Bronchial epithelial cell (primary cell): ENCODE results near the gene INPP5E. TPM values are rescaled to one million over a fixed set of nuclear protein-coding genes. Genes with fewer than 3 reads are reported as not detected.

Experiments
- DNase-seq: peaks from one replicate; pipeline ENCODE4 v3.0.0-alpha.2; 2010; ENCODE audit warnings: low read depth
- FAIRE-seq: peaks from 2 replicates; lab custom pipeline; 2011; peaks lifted over from hg19 to GRCh38; lab: Jason Lieb, UNC
- H3K27me3 ChIP-seq: 2 replicates; pipeline ENCODE4 v1.5.1; 2011; ENCODE audit warnings: low read length; ENCODE audit not compliant: control insufficient read depth, insufficient read depth
- H3K36me3 ChIP-seq: 2 replicates; pipeline ENCODE4 v1.5.1; 2011; ENCODE audit warnings: low read length; ENCODE audit not compliant: control insufficient read depth, insufficient read depth
- H3K4me3 ChIP-seq: 2 replicates; pipeline ENCODE4 v1.5.1; 2011; ENCODE audit warnings: mild to moderate bottlenecking, low read depth, low read length, control low read depth
- CTCF ChIP-seq: IDR thresholded peaks from 2 replicates; pipeline ENCODE4 v1.5.1; 2011; ENCODE audit warnings: mild to moderate bottlenecking, moderate library complexity, low read length, control low read depth, inconsistent platforms; ENCODE audit not compliant: insufficient read depth, severe bottlenecking
- total RNA-seq: library from RNA; depleted of rRNA; stranded (reverse); fragments of >200 nt; gene quantifications from 2 replicates; pipeline ENCODE4 v1.2.1, GENCODE V29; 2014

The INPP5E gene
- total RNA-seq, 1 donor from 2014 or later, result 2.4 TPM

DNA sequence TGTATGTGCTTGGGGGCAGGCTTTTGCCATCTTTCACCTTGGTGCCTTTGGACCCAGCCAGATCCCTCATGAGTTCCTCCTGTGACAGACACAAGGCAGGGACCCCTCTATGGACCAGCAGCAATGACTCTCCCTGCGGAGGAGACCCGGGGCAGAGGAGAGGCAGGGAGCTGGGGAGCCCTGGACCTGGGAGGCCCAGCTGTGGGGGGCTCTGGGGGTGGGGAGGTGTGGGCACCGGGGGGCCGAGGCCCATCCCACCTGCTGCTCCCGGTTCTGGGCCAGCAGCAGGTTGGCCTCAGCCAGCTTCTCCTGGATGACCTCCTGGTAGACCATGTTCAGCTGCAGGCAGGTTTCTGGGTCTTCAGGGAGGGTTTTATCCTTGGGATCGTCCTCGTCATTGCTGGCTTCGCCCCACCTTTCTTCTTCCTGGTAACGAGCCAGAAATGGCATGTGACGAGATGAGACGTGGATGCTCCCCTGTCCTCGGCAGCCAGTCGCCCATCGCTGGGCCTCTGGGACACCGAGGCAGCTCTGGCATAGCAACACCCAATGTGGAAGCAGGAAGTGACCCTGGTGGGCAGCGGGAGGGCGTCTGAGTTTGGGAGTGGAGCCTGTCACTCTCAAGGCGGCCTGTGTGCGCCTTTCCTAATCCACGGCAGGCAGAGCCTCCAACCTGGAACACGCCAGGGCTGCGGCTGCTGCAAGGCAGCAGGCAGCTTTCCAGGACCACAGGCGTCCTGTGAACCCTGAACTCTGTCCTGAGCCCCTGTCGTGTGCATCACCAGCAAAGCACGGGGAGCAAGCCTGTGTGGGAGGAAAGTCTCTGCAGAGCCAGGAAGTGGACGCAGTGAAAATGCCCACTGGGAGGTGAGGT lies 44.1 kb downstream of the INPP5E start:
- no peak for TF ChIP-seq CTCF
- DNase-seq (no peak), FAIRE-seq (no peak)
- H3K4me3 ChIP-seq, result no peak overlapping the region
- peaks cover 53% of the 10 kb centered on the region for H3K36me3 ChIP-seq
- no peaks in the 10 kb centered on the region for H3K27me3 ChIP-seq

DNA sequence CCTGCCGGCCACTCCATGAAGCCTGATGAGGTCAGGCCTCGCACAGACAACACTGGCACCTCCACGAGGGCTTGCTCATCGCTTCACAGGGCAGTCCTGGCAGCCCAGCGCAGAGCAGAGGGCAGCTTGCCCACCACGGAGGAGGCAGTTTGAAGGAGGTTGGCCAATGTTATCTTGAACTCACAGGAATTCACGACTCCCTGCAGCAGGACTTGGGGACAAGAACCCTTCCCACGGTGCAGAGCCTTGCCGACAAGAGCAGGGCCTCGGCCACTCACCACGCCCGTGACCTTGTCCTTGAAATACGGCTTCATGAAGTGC lies 44.7 kb downstream of the INPP5E start:
- no peak for DNase-seq
- Histone ChIP-seq H3K4me3 (no peak overlapping the region), H3K36me3 (peaks cover 53% of the 10 kb centered on the region), H3K27me3 (no peaks in the 10 kb centered on the region)
- peak; percentile 89 for FAIRE-seq
- TF ChIP-seq CTCF, result no peak

- no peaks in the 10 kb centered on the region for H3K27me3 ChIP-seq
- peaks cover 54% of the 10 kb centered on the region for H3K36me3 ChIP-seq
- FAIRE-seq (no peak), DNase-seq (no peak)
- no peak overlapping the region for H3K4me3 ChIP-seq
- TF ChIP-seq CTCF, result no peak
Measured at GRCh38 chr9:136394312-136395019, 45.2 kb downstream of the INPP5E start.

DNA sequence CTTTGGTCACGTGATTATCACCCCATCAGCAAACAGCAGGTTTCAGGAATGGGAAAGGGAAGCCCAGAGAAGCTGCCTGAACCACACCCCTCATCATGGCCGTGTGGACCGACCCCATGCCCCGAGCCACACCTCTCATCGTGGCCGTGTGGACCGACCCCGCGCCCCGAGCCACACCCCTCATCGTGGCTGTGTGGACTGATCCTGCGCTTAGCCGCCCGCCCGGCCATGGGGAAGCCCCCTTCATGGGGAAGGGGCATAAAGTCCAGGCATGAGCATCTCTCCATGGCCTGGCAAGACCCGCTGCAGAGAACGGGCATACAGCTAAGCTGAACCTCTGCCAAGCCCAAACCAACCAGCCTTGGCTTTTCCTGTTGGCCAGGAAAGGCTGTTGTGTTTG lies 46.1 kb downstream of the INPP5E start:
- FAIRE-seq (no peak), DNase-seq (no peak)
- no peak for TF ChIP-seq CTCF
- Histone ChIP-seq H3K36me3 (peaks cover 57% of the 10 kb centered on the region), H3K4me3 (no peak overlapping the region), H3K27me3 (no peaks in the 10 kb centered on the region)

- H3K4me3 ChIP-seq, result no peak overlapping the region
- no peak for TF ChIP-seq CTCF
- DNase-seq (no peak), FAIRE-seq (no peak)
- no peaks in the 10 kb centered on the region for H3K27me3 ChIP-seq
- peaks cover 57% of the 10 kb centered on the region for H3K36me3 ChIP-seq
Measured at GRCh38 chr9:136392538-136393449, 46.9 kb downstream of the INPP5E start.
